HG03039 (cell line): Measurements from ENCODE around the gene COL23A1.

ENCODE experiments used
- ATAC-seq: cut with Tn5 transposase; IDR thresholded peaks from one replicate; pipeline ENCODE4 v1.9.1; 2021; ENCODE audit warnings: mild to moderate bottlenecking, moderate library complexity; ENCODE audit not compliant: unreplicated experiment

The COL23A1 gene

GRCh38 chr5:178349075-178349511 is 241.1 kb downstream of the COL23A1 start:
- no peak for ATAC-seq

DNA sequence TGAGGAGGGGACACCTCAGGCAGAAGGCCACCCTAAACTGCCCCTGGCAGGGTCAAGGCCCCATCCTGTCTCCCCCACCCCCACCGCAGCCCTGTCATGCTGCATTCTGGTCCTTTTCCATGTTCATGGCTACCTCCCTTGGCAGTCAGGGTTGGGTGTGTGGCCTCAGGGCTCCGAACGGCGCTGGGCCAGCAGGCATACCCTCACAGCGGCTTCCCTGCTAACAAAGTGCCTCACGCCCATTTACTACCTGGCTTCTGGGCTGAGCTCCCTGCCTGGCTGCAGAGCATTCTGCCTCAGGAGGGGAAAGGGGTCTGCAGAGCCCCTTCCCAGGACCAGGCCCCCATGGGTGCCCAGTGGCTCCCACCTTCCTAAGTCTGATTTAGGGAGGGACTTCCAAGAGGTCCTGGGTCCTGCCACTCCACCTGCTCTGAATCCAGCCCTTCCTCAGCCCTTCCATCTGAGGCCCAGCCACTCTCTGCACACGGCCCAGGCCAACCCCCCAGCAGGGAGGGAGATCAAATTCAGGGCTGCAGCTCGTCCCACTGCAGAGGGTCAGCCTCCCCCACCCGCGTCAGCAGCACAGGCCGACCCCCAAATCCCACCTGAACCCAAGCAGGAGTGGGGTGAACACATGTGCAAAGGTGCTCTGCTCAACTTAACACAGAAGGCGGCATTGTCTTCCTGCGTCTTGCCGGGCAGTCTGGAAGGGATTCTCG is 241.7 kb downstream of the COL23A1 start:
- ATAC-seq = no peak

DNA sequence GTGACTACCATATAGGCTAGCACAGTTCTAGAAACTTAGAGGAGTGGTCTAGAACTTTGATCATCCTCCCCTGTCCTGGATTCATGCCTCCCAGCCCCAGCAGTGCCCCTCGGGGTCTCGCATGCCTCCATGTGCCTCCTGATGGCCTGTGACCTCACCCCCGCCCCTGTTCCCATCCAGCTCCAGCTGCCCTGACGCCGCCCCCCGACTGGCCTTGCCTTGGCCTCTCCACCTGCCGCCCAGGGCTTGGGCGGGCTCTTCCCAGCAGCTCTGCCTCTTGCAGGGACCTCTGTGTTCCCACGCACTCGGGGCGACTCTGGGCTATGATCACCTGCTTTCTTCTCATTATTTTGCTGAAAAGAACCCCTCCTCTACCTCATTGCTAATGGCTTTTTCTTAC is 242.2 kb downstream of the COL23A1 start:
- ATAC-seq = no peak

DNA sequence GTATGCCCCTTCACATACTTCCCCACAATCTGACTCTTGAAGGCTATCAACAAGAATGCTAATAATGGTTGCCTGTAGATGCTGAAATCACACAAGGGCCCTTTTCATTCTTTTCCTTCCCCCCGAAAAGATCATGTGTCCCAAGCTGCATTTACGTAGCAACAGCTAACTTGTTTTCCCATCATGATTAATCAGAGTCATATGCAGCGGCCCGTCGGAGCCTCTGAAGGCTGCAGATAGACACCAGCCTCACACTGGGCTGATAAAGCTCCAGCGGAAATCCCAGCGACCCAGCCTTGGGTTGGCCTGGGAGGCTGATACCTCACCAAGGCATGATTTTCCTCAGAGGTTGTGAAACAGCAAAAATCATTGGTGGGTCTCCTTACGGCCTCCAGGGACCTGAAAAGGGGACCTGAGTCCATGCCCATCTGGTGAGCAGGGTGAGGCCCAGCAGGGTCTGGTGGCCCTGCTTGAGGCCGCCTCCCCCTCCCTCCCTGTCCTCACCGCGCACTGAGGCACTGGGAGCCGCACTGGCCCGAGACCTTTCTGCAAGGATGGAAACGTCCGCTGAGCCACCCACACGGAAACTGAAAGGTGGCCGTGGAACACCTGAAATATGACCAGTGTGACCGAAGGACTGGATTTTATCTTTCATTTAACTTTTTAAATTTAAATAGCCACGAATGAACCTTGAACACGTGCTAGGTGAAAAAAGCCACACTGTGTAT is 243.4 kb downstream of the COL23A1 start:
- ATAC-seq = no peak

GRCh38 chr5:178343306-178343705 is 246.9 kb downstream of the COL23A1 start:
- no peak for ATAC-seq

GRCh38 chr5:178341851-178342140 is 248.4 kb downstream of the COL23A1 start:
- no peak for ATAC-seq

- no peak for ATAC-seq
Measured at GRCh38 chr5:178341091-178341850, 248.9 kb downstream of the COL23A1 start.

- ATAC-seq = no peak
Measured at GRCh38 chr5:178340637-178341036, 249.6 kb downstream of the COL23A1 start.

- no peak for ATAC-seq
Measured at GRCh38 chr5:178340187-178340586, 250.0 kb downstream of the COL23A1 start.

DNA sequence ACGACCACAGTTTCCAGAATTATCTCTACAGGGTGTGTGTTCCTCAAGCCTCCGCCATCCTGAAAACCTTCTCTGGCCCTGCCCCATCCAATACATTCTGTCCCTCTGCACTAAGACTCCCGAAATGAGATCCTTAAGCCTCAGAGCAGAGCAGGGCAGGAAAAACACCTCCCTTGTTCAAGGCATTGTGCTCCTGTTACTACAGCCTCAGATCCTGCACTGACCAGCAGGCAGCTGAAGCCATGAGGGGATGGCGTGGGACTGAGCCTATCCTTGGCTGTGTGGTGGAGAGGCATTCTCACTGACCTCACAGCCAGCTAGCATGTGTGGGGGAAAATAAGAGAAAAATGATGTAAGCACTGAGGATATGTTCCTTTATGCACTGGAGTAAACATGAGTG is 250.9 kb downstream of the COL23A1 start:
- ATAC-seq = no peak

GRCh38 chr5:178338750-178339144 is 251.4 kb downstream of the COL23A1 start:
- ATAC-seq = no peak

DNA sequence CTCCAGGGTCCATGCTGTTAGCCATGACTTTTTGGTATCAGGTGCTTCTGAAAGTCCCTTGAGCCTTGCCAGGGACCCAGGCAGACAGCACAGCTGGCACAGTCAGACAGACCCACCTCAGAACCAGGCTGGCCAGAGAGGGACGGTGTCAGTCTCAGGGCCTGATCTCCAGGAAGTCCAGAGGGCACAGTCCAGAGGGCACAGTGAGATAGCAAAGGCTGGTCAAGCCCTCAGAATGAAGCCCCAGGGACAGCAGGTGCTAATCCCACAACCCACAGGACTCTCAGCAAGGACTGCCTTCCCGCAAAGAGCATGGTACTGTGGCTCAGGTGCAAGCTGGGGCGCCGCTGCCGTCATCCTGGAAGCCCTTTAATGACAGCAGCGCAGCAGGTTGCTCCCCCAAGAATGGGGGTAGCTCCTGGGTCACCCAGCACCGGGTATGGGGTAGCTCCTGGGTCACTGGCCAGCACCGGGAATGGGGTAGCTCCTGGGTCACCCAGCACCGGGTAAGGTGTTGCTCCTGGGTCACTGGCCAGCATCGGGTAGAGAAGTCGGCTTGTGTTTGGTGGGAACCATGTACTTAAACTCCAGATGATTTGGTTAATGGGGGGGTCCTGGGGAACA is 252.0 kb downstream of the COL23A1 start:
- no peak for ATAC-seq

- ATAC-seq = no peak
Measured at GRCh38 chr5:178337334-178337741, 252.9 kb downstream of the COL23A1 start.

DNA sequence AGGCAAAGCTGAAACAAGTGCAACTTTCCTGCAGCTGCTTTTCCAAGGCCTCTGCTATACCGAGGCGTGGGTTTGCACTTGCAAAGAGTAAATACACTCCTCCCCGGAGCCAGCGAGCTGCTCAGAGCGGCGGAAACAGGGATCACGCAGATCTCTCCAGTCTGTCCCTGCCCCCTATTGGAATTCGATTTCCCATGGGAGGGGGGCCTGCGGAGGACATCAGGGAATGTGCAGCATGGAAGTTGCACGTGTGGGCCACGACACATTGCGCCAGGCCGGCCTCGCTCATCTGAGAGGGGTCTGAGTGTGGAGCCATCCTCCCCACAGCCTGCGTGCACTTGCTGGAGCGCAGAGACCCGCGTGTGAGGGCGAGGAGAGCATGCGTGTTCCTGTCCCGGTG is 253.3 kb downstream of the COL23A1 start:
- ATAC-seq = no peak

DNA sequence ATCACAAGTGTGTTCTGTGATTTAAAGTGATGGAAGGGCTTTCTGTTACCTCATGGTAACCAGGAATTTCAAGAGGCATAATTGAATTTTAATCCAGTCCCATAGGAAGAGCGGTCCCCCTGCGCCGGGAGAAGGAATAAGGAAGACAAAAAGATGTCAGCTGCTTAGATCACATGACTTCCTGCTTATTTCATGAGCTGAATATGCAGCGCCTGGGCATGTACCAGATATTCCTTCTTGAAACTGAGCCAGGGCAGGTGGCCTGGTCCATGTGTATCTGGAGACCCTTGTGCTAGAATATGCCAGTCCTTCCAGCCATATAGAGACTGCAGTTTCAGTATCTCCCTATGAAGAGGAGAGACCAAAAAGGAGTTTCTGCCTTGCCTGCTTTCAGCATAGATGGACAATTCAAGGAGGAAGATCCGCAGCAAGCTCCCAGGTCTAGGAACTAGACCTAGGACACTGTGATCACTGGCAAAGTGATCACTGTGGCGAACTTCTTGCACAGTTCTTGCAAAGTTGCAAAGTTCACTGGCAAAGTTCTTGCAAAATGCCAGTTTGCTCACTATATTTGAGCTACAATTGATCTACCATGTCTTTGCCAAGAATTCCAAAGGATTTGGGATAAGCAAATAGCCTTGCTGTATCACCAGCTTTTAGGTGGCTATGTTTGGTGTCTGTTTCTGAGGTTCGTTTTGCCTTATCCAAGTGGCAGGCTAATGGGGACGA is 254.7 kb downstream of the COL23A1 start:
- ATAC-seq = no peak

DNA sequence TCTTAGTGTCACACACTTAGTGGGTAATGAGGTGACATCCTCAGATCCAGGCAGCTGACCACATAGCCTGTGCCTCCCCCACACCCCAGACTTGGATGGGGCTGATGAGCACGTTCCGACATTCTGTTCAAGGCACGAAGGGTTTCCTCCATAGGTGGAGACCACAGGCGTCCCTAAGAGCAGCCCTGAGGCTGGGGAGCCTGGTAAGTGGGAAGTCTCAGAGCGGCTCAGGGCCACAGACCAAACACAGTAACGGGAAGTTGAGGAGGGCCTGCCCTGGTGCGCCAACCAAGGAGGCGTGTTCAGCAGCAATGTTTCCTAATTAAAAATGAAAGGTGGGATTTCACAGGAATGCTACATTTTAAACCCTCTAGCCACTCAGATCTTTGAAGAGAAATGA is 255.3 kb downstream of the COL23A1 start:
- no peak for ATAC-seq

GRCh38 chr5:178333821-178334481 is 256.2 kb downstream of the COL23A1 start:
- no peak for ATAC-seq

DNA sequence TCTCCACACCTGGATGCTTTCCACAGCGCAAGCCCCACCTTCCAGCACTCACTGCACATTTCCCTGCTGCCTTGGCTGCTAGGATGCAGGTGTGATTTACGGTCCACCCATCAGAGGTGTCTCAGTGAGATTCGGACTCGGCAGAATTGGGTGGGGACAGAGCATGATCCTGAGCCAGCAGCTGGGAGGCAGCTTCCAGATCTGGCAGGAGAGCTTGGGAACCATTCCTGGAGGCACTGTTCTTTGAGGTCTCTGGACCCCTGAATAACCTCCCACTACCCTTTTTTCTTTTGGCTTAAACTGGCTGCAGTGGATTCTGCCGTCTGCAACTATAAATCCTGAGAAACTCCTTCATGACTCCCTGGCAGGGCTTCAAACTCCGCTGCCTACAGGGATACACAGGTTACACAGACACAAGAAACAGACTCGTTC is 258.0 kb downstream of the COL23A1 start:
- no peak for ATAC-seq

DNA sequence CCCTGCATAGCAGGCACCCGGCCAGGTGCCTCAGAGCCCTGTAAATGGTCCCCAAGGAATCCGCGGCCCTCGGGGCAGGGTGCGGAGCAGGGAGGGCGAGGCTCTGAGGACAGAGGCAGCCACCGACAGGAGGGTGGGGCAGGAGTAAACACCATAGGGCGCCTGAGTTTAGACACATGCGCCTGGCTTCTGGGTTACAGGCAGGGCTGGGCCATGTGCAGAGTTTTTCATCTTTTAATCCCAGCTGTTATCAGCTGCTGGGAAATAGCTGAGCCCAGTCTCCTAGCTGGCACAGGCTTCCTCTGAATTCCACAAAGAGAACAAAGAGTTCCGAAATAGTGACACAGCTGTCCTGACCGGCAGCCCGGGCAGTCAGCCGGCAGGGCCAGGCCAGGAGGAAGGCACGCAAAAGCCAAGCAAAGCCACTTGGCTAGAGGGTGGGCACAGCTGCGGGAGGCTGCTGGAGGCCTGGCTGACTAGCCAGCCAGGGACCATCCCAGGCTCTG is 258.6 kb downstream of the COL23A1 start:
- no peak for ATAC-seq

GRCh38 chr5:178330791-178331404 is 259.3 kb downstream of the COL23A1 start:
- ATAC-seq = no peak
